Coronary artery (tissue), 2 donors: ENCODE data around the gene PKMYT1.
"Not testable (repeated sequence)": the region's sequence is repeated elsewhere in the genome, so short reads cannot be mapped to it uniquely, and the experiment has no call there.

ENCODE experiments used
- DNase-seq: peaks from one replicate; pipeline ENCODE4 v3.0.0-alpha.2; 2017; ENCODE audit warnings: low spot score
- H3K27ac ChIP-seq, 2 donors: fragments of 200-600 bp; sonication (generic); one replicate each; pipeline ENCODE4 v1.5.1; 2016 to 2019
- H3K4me3 ChIP-seq: fragments of 200-600 bp; sonication (generic); 2 replicates; pipeline ENCODE4 v1.5.1; 2016; ENCODE audit warnings: mild to moderate bottlenecking, moderate library complexity
- TF ChIP-seq, protein P1 (sequence below): fragments of 200-600 bp; sonication (generic); IDR thresholded peaks from one replicate; pipeline ENCODE4 v1.5.1; 2019; ENCODE audit warnings: antibody characterized with exemption

Gene PKMYT1

GRCh38 chr16:2949705-2950352, 30.4 kb downstream of the PKMYT1 start:
- H3K27ac ChIP-seq = no peak overlapping the region
- H3K4me3 ChIP-seq = no peak overlapping the region
- no peak for DNase-seq
- TF ChIP-seq, protein P1, sequence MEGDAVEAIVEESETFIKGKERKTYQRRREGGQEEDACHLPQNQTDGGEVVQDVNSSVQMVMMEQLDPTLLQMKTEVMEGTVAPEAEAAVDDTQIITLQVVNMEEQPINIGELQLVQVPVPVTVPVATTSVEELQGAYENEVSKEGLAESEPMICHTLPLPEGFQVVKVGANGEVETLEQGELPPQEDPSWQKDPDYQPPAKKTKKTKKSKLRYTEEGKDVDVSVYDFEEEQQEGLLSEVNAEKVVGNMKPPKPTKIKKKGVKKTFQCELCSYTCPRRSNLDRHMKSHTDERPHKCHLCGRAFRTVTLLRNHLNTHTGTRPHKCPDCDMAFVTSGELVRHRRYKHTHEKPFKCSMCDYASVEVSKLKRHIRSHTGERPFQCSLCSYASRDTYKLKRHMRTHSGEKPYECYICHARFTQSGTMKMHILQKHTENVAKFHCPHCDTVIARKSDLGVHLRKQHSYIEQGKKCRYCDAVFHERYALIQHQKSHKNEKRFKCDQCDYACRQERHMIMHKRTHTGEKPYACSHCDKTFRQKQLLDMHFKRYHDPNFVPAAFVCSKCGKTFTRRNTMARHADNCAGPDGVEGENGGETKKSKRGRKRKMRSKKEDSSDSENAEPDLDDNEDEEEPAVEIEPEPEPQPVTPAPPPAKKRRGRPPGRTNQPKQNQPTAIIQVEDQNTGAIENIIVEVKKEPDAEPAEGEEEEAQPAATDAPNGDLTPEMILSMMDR = no peak

DNA sequence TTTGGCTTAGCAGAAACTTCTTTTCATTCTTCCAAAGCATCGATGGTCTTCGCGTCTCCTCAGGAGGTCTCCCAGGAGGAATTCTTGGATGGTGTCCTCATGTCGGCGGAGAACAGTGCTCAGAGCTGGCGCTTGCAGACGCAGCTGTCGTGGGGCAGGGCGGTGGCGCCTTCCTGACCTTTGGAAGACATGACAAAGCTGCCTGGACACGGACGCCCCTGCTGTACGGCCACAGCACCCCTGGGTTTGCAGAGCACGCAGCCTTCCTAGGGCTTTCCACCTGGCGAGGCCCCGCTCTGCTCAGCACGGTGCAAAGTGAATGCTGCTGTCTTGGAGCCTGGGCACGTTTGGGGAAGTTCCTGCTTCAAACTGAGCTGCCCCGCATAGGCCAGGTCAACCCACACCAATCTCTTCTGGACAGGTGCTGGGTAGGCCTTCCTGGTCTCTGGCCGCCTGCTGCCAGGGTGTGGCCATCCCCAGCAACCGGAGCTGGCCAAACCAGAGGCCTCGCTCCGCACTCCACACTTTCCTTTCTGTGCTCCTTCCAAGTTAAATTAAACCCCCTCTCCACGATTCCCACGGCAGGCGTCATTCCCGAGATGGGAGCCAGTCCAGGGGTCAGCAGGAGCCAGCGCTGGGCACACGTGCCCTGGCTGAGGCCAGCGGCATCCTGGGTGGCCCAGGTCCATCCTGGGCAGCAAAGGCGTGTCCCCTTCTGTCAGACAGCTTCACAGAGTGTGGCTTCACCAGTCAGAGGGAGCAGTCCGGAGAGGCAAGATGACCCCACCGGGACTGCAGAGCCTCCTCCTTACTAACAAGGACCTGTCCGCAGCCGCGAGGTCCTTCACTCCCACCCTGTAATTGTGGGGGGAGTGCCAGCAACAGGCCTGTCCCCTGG, 31.2 kb downstream of the PKMYT1 start:
- Histone ChIP-seq H3K4me3 (no peak overlapping the region), H3K27ac (no peak overlapping the region)
- TF ChIP-seq, protein P1 = no peak
- no peak for DNase-seq

DNA sequence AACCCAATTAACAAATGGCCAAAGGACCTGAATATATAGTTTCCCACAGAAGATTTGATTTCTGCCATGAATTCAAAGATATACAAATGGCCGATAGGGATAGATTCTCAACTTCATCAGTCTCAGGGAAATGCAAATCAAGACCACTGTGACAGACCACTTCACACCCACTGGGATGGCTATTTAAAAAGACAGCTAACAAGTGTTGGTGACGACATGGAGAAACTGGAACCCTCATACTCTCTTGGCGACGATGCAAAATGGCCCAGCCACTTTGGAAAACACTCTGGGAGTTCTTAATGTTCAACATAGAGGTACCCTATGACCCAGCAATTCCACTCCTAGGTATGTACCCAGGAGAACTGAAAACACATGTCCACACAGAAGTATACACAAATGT, 33.6 kb downstream of the PKMYT1 start:
- no peak overlapping the region for H3K27ac ChIP-seq
- TF ChIP-seq, protein P1 = no peak
- H3K4me3 ChIP-seq = no peak overlapping the region
- DNase-seq = no peak

DNA sequence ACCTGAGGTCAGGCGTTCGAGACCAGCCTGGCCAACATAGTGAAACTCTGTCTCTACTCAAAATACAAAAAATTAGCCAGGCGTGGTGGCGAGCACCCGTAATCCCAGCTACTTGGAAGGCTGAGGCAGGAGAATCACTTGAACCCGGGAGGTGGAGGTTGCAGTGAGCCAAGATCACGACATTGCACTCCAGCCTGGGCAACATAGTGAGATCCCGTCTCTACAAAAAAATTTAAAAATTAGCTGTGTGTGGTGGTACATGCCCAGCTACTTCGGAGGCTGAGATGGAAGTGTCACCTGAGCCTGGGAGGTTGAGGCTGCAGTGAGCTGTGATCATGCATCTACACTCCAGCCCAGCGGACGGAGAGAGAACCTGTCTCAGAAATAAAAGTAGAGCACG, 36.5 kb downstream of the PKMYT1 start:
- not testable (repeated sequence) for H3K4me3 ChIP-seq, DNase-seq, H3K27ac ChIP-seq

DNA sequence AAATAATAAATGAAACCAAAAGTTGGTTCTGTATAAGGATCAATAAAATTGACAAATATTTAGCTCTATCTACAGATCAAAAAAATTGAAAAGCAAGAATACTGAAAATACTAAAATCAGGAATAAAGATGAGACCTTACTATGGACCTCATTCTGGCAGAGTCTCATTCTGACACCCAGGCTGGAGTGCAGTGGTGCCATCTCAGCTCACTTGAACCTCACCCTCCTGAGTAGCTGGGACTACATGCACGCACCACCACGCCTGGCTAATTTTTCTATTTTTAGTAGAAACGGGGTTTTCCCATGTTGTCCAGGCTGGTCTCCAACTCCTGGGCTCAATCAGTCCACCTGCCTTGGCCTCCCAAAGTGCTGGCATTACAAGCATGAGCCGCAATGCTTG, 38.2 kb downstream of the PKMYT1 start:
- TF ChIP-seq, protein P1 = no peak
- Histone ChIP-seq H3K4me3 (no peak overlapping the region), H3K27ac (no peak overlapping the region)
- no peak for DNase-seq

- no peak for DNase-seq
- Histone ChIP-seq H3K27ac (no peak overlapping the region), H3K4me3 (no peak overlapping the region)
- TF ChIP-seq, protein P1 = no peak
These were observed 40.3 kb downstream of the PKMYT1 start for GRCh38 chr16:2939968-2940367.

DNA sequence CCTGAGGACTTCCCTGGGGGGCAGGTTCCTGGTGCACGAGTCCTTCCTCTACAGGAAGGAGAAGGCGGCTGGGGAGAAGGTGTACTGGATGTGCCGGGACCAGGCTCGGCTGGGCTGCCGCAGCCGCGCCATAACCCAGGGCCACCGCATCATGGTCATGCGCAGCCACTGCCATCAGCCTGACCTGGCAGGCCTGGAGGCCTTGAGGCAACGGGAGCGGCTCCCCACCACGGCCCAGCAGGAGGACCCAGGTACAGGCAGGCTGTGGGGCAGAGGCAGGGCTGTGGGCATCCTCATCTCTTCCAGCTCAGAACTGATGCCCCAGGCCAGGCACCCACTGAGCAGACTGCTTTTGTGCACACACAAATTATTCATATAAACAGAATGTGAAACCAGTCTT, 42.0 kb downstream of the PKMYT1 start:
- H3K27ac ChIP-seq = no peak overlapping the region
- no peak for DNase-seq
- TF ChIP-seq, protein P1 = no peak
- H3K4me3 ChIP-seq = no peak overlapping the region
